Skeletal muscle satellite cell (primary cell): ENCODE data around the gene HES3.

Experiments
- H3K27me3 ChIP-seq: 2 replicates; pipeline ENCODE4 v1.7.0; 2013; ENCODE audit warnings: low read length; ENCODE audit not compliant: control insufficient read depth, insufficient read depth
- H3K36me3 ChIP-seq: 2 replicates; pipeline ENCODE4 v1.7.0; 2013; ENCODE audit warnings: mild to moderate bottlenecking, control low read depth, low read length; ENCODE audit not compliant: insufficient read depth
- H3K4me1 ChIP-seq: 2 replicates; pipeline ENCODE4 v1.7.0; 2013; ENCODE audit warnings: low read length; ENCODE audit not compliant: control insufficient read depth, insufficient read depth
- H3K4me2 ChIP-seq: 2 replicates; pipeline ENCODE4 v1.7.0; 2013; ENCODE audit warnings: mild to moderate bottlenecking, low read length
- H3K4me3 ChIP-seq: 2 replicates; pipeline ENCODE4 v1.7.0; 2013; ENCODE audit warnings: low read length
- H3K9ac ChIP-seq: 2 replicates; pipeline ENCODE4 v1.7.0; 2013; ENCODE audit warnings: mild to moderate bottlenecking, low read depth, low read length, moderate library complexity
- H3K9me3 ChIP-seq: replicated peaks from 2 replicates; pipeline ENCODE4 v1.7.0; 2013; ENCODE audit warnings: mild to moderate bottlenecking, control low read depth, low read length

HES3 gene

DNA sequence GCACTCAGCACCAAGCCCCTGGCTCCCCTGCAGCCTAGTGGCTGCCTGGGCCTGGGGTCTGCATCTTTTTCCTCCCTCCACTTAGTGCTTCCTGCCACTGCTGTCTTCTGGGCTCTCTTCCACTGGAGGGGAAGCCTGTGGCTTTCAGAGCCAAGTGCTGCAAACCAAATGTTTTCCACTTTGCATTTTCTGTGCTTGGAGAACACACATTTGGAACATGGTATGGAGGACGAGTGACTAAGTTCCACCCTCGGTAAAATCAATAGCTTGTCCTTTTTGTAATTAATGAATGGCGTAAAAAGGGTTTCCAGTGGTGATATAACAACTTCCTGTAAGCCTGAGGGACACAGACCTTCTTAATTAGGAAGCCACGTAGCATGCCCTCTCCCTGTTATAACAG is 27.0 kb downstream of the HES3 start:
- Histone ChIP-seq H3K4me2 (no peak overlapping the region), H3K4me1 (peaks cover 22% of the 10 kb centered on the region), H3K9me3 (no peaks in the 10 kb centered on the region), H3K36me3 (peaks cover 3% of the 10 kb centered on the region), H3K27me3 (no peaks in the 10 kb centered on the region), H3K9ac (no peak overlapping the region), H3K4me3 (no peak overlapping the region)

DNA sequence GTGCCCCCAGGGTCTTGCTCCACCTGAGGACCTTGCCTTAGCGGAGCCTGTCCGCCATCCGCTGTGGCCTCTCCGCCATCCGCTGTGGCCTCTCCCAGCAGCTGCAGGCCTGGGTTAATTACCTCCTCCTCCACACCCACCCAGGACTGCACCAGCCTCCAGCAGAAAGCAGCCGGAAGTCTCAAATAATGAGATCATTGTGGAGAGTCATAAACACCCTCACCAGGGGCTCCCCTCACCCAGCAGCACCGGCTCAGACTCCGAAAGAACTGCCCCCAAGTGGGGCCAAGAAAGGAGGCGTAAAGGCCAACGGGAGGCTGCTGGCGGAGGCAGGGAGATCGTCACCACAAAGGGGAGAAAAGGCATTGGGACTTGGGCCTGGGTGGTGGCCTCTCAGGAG is 27.6 kb downstream of the HES3 start:
- Histone ChIP-seq H3K9me3 (no peaks in the 10 kb centered on the region), H3K27me3 (no peaks in the 10 kb centered on the region), H3K9ac (no peak overlapping the region), H3K4me2 (no peak overlapping the region), H3K36me3 (peaks cover 3% of the 10 kb centered on the region), H3K4me1 (peaks cover 27% of the 10 kb centered on the region), H3K4me3 (no peak overlapping the region)

DNA sequence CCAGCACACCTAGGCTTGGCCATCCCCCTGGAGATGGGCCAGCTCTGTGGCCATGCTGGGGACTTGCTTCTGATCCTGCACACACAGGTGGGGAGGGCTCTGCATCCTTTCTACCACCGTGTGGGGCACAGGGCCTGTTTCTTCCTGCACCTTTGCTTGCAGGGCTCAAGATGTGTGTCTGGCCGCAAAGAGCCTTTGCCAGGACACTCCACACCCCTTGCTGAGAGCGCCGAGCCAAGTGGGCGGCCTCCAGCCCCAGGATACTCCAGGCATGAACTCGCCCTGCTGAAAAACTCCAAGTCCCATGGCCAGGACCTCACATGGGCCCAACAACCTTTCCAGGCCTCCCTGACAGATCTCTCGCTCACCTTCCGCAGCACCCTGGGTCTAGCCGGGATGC is 28.5 kb downstream of the HES3 start:
- H3K36me3 ChIP-seq: peaks cover 3% of the 10 kb centered on the region
- no peaks in the 10 kb centered on the region for H3K9me3 ChIP-seq
- peaks cover 30% of the 10 kb centered on the region for H3K4me1 ChIP-seq
- no peak overlapping the region for H3K4me3 ChIP-seq
- H3K27me3 ChIP-seq: no peaks in the 10 kb centered on the region
- no peak overlapping the region for H3K9ac ChIP-seq
- no peak overlapping the region for H3K4me2 ChIP-seq

DNA sequence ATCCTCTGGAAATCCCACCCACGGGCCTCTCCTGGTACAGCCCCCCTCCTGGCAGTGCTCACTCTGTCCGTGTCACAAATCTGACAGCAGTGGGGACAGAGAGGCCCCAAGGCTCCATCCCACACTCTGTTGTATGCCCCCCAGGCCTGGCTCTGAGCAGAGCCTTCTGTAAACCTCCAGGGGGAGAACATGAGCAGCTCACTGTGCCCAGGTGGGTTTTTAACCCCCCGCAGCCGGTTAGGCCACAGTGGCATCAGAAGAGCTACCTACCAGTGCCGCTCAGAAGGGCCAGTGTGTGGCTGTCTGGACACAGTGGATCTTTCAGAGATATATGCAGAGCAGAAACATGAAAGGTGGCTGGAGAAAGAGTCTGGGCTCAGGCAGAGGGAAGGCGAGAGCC is 28.9 kb downstream of the HES3 start:
- Histone ChIP-seq H3K9ac (no peak overlapping the region), H3K4me3 (no peak overlapping the region), H3K9me3 (no peaks in the 10 kb centered on the region), H3K4me1 (peaks cover 26% of the 10 kb centered on the region), H3K4me2 (no peak overlapping the region), H3K27me3 (no peaks in the 10 kb centered on the region), H3K36me3 (peaks cover 5% of the 10 kb centered on the region)

DNA sequence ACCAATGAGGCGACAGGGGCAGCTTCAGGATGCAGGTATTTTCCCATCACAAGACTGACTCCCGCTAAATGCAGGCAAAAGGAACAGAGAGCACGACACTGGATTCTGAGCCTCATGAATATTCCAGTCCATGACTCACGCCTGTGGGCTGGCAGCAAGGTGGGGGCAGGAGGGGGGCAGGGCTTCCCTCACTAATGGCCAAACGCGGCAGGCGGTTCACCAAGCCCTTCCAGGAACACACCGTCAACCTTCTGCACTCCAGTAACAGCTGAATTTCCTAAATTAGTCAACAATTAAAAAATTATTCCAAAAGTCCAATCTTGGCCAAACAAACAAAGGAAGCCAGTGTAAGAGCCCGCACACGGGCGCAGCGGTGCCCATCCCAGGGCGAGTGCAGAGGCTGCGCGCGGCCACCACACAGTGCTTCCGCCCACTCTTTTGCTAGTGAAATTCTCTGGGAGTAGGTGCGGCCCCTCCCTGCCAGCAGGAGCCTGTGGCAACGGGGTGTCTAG is 29.5 kb downstream of the HES3 start:
- H3K9ac ChIP-seq: no peak overlapping the region

DNA sequence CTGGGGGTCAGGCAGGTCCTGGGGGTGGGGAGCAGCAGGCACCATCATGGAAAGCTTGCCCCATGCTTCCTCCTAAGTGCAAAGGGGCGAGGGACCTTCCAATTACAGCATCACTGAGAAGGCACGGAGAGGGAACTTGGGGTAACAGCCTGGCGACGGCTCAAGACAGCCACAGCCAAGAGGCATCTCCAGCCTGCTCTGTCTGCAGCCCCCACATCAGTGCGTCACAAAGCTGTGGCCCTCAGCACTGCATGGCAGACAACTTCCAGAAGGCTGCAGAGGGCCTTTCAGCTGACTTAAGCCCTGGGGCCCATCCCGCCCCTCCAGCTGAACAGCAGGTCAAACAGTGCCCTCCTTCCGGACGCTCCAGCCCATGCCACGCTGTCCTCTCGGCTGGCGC is 30.1 kb downstream of the HES3 start:
- no peak overlapping the region for H3K4me3 ChIP-seq
- peaks cover 10% of the 10 kb centered on the region for H3K36me3 ChIP-seq
- H3K4me1 ChIP-seq: peaks cover 20% of the 10 kb centered on the region
- H3K4me2 ChIP-seq: no peak overlapping the region
- no peaks in the 10 kb centered on the region for H3K27me3 ChIP-seq
- H3K9ac ChIP-seq: no peak overlapping the region
- no peaks in the 10 kb centered on the region for H3K9me3 ChIP-seq

More for the DNA sequence above, 29.5 kb downstream of the HES3 start:
- H3K4me3 ChIP-seq: no peak overlapping the region
- peaks cover 20% of the 10 kb centered on the region for H3K4me1 ChIP-seq
- no peaks in the 10 kb centered on the region for H3K9me3 ChIP-seq
- no peak overlapping the region for H3K4me2 ChIP-seq
- no peaks in the 10 kb centered on the region for H3K27me3 ChIP-seq
- H3K36me3 ChIP-seq: peaks cover 5% of the 10 kb centered on the region

DNA sequence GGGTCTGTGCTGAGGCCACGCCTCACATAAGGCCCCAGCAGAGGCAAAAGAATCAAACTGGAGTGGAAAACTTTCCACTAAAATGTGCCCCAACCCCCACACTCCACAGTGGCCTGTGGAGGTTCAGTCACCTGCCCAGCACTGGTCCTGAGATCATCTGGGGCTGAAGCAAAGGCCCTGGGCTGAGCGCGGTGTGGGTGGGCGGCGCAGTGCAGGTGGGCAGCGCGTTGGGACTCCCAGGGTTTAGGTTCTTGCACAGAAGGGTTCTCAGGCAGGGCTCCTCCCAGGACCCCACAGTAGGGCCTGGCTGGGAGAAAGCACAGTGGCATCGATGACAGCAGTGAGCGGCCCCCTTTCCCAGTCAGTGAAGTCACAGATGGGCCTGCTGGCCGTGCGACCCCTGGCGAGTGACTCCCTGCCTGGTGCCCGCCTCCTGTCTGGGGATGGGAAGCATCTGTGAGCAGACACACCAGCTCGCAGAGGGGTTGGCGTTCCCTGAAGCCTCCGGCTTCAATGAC is 30.7 kb downstream of the HES3 start:
- H3K9ac ChIP-seq: no peak overlapping the region
- H3K4me2 ChIP-seq: no peak overlapping the region
- H3K4me3 ChIP-seq: no peak overlapping the region
- no peaks in the 10 kb centered on the region for H3K27me3 ChIP-seq
- peaks cover 8% of the 10 kb centered on the region for H3K36me3 ChIP-seq
- H3K9me3 ChIP-seq: no peaks in the 10 kb centered on the region
- peaks cover 20% of the 10 kb centered on the region for H3K4me1 ChIP-seq

DNA sequence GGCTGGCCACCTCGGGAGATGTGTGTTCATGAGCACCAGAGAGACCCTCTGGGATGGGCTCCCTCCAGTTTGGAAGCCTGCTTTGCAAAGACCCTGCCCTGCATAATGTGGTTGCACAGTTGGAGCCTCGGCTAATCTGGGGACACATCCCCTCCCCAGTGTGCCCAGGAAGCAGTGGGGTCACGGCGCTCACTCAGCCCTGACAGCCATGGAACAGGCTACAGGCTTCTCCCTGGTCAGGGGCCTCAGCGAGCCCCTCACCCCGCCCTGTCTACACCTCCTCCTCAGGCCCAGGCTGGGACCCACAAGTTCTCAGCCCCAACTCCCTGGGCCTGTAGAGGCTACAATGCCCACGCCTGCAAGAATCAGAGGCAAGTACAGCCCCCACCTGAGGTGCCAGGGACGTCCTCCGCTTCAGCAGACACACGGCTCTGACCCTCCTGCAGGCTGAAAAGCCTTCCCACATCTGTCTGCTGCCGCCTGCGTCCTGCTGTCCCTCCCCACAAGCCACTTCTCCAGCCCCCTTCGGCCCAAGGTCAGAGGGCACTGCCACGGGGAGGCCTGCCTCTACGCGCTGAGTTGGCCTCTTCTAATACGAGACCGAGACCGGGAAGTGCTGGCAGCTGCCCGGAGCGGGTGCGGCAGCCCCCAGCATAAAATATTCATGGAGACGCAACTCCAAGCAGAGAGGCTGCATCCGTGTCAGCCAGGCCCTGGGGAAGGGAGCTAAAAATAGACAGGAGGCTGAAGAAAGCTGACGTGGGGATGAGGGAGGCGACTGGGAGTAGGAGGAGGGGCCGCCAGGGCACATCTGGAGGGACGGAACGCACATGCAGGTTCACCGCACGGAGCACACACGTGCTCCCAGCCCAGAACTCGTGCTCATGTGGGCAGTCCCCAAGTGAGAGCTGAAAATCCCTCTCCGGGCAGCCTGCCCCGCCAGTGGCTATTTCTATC is 32.1 kb downstream of the HES3 start:
- peak overlapping the region; percentile 27 for H3K4me3 ChIP-seq
- H3K4me2 ChIP-seq: peak overlapping the region; percentile 31
- no peaks in the 10 kb centered on the region for H3K27me3 ChIP-seq
- H3K9me3 ChIP-seq: no peaks in the 10 kb centered on the region
- H3K4me1 ChIP-seq: peaks cover 25% of the 10 kb centered on the region
- peaks cover 8% of the 10 kb centered on the region for H3K36me3 ChIP-seq
- H3K9ac ChIP-seq: peak overlapping the region; percentile 58

DNA sequence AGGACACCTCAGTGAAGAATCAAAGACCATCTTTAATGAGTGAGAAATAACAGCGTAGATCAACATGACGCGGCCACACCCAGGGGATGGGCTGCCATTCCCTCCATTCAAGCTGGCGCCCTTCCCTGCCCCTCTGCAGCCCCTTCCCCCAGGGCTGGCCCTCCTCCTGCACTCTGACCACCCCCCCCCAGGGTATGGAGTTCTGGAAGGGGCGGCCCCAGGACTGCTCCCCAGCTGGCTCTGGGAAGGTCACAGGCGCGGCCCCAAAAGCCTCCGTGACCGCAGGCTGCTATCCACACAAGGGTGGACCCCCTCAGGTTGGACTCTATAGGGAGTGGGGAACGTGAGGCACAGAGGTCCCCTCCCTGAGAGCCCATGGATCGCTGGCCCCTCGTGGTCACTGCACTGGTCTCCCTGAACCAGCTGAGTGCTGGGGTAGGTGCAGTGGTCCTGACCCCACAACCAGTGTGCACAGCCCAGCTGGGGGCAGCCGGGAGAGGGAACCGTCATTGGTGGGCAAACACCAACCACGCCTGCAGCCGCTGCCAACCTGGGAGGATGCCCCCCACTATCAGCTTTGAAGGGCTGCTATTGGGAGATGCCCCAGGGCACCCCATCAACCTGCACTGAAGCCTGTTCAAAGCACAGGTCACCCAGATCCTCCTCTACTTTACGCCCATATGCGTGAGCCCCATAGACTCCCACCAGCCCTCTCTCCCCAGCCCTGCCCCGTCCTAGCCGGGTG is 33.0 kb downstream of the HES3 start:
- H3K36me3 ChIP-seq: peaks cover 8% of the 10 kb centered on the region
- no peaks in the 10 kb centered on the region for H3K9me3 ChIP-seq
- H3K4me2 ChIP-seq: peak overlapping the region; percentile 31
- H3K4me3 ChIP-seq: no peak overlapping the region
- H3K27me3 ChIP-seq: no peaks in the 10 kb centered on the region
- no peak overlapping the region for H3K9ac ChIP-seq
- H3K4me1 ChIP-seq: peaks cover 34% of the 10 kb centered on the region

DNA sequence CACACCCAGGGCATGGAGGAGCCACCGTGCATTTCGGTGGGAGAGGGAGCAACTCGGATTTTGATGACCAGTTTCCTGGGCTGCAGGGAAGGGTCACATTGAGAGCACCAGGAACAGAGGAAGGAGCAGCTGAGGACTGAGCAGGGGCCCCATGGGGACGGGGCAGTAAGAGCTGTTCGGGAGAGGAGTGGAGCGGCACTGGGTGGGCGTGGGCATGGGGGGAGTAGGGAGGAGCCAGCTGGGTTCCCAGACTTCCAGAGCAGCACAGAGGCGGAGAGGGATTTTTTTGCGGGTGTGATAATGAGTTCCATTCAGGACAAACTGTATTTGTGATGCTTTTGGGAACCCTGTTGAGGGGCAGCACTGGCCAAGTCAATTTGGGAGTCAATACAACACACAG is 34.3 kb downstream of the HES3 start:
- H3K9me3 ChIP-seq: no peaks in the 10 kb centered on the region
- peaks cover 32% of the 10 kb centered on the region for H3K4me1 ChIP-seq

DNA sequence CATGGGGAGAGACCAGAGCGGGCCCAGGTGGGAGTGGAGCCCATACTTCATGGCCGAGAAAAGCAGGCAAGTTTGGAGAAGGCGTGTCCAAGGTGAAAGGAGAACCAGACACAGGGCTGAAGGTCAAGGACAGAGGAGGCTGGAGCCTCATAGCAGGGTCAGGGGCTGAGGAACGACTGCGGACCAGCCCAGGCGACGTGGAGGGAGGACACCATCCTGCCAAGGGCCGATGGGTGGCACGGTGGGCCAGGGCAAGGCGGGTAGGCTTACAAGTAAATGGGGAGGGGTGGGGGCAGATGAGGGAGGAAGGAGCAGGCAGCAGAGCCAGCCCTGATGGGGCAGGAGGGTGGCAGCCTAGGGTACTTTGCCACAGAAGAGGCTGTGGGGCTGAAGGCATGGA is 35.1 kb downstream of the HES3 start:
- peaks cover 8% of the 10 kb centered on the region for H3K36me3 ChIP-seq
- no peaks in the 10 kb centered on the region for H3K27me3 ChIP-seq
- no peak overlapping the region for H3K4me2 ChIP-seq
- no peak overlapping the region for H3K4me3 ChIP-seq
- no peaks in the 10 kb centered on the region for H3K9me3 ChIP-seq
- no peak overlapping the region for H3K9ac ChIP-seq
- peaks cover 29% of the 10 kb centered on the region for H3K4me1 ChIP-seq

More for the DNA sequence above, 34.3 kb downstream of the HES3 start:
- H3K36me3 ChIP-seq: peaks cover 8% of the 10 kb centered on the region
- H3K4me2 ChIP-seq: no peak overlapping the region
- H3K4me3 ChIP-seq: no peak overlapping the region
- no peaks in the 10 kb centered on the region for H3K27me3 ChIP-seq
- H3K9ac ChIP-seq: no peak overlapping the region
